Measurements from ENCODE around the gene TUBB8B.
"Not testable (repeated sequence)": the region's sequence is repeated elsewhere in the genome, so short reads cannot be mapped to it uniquely, and the experiment has no call there.

Gene TUBB8B

DNA sequence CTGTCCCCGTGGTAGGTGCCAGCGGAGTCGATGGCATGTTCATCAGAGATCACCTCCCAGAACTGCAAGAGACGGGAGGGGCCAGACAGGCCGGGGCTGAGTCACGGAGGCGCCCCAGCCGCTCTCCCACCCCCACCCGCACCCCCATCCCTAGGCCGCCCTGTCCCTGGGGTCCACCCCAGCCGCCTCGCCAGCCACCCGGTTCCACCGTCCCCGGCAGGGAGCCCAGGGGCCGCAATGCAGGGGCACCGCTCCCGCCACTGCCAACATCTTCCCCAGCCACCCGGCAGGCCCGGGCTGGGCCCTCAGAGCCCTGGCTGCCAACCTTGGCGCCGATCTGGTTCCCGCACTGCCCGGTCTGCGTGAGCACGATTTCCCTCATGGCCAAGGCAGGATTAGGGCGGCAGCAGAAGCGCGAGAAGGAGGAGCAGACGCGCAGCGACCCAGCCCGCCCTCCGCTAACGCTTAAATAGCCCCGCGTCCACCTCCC is at the start of gene TUBB8B:
TSS of gene TUBB8B (minus strand) at position 440 of the 490 bp plus-strand sequence. CDS start at position 382, 58 bp downstream.
- DNase-seq, result not testable (repeated sequence)

DNA sequence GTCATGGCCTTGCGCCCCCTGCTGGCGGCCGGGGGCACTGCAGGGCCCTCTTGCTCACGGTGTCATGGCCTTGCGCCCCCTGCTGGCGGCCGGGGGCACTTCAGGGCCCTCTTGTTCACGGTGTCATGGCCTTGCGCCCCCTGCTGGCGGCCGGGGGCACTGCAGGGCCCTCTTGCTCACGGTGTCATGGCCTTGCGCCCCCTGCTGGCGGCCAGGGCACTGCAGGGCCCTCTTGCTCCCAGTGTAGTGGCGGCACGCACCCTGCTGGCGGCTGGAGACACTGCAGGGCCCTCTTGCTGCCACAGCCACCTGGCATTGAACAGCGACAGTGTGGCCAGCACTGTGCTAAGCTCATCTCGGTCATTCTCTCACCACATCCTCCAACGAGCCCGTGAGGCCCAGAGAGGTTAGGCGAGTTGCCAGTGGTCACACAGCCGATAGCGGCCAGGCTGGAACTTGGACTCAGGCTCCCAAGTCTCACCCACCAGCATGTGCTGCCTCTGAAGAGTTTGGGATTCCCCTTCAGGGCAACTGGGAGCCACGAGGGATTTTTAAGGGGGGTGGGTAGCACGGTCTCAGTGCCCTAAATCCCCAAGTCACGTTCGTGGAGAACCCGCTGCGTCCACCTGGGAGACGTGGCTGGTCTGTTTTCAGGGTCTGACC is 48.0 kb upstream of the TUBB8B start:
- peak; percentile 25 for DNase-seq

DNA sequence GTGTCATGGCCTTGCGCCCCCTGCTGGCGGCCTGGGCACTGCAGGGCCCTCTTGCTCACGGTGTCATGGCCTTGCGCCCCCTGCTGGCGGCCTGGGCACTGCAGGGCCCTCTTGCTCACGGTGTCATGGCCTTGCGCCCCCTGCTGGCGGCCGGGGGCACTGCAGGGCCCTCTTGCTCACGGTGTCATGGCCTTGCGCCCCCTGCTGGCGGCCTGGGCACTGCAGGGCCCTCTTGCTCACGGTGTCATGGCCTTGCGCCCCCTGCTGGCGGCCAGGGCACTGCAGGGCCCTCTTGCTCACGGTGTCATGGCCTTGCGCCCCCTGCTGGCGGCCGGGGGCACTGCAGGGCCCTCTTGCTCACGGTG is 47.3 kb upstream of the TUBB8B start:
- not testable (repeated sequence) for DNase-seq

DNA sequence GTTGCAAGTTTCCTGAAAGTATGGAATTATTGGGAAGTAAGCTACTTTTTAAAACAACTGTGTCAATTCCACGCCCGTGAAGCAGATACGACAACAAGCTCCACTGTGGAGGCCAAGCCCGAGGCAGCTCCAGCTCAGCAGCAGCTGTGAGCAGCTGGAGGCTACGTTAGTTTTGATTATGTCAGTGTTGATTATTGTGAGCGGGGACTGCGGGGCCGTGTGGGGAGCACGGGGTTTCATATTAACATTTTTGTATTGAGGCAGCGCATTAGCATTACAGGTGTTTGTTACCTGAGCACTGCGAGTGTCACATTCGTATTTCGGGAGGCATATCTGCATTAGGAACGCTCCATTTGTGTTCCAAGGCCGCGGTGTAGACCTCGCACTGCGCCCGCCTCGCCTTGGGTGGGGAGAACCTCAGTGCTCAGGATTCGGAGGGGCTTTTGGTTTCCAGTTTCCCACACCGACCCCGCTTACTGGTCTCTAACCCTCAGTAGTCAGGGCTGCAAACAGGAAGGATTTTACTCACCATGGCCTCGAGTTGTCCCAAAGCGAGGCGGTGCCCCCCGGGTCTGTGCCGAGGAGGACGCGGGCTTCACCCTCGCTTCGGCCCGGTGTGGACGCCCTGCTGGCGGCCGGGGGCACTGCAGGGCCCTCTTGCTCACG is 46.8 kb upstream of the TUBB8B start:
- DNase-seq, result not testable (repeated sequence)

DNA sequence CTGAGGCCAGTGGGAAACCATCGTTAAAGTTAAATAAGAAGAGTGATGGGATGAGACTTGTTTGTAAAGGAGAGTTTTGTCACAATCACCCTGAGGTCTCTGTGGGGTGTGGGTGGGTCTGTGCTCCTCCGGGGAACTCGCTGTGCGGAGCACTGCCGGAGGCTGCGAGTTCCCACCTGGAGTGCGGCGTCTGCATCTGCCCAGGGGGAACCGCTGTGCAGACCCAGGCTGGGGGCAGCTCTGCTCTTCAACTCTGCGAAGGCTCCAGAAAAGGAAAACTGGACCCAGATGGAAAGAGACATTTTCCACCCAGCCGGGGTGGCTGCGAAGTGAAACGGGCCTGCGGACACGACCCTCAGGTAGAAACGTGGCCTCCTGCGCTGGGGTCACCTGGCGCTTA is 46.2 kb upstream of the TUBB8B start:
- DNase-seq, result not testable (repeated sequence)

DNA sequence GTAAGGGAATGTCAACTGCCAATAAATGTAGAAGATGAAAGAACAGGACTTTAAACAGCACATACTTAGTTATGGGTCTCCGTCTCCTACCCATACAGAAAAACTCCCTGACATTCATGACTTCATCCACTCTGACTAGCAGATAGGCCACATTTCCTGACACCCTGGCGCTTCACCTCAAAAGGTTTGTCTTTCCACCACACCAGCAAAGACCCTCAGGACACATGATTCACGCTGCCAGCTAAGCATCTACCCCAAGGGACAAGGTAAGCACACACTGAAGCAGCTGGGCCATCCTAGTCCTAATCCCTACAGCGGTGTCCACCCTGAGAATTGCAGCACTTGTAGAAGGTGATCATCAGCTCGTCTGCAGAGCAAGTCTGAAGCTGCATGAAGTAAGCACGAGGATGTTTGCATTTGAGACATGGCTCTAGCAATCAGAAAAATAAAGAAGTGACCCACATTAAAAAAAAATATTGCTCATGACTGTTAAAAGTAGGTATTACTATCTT is 44.5 kb upstream of the TUBB8B start:
- not testable (repeated sequence) for DNase-seq

DNA sequence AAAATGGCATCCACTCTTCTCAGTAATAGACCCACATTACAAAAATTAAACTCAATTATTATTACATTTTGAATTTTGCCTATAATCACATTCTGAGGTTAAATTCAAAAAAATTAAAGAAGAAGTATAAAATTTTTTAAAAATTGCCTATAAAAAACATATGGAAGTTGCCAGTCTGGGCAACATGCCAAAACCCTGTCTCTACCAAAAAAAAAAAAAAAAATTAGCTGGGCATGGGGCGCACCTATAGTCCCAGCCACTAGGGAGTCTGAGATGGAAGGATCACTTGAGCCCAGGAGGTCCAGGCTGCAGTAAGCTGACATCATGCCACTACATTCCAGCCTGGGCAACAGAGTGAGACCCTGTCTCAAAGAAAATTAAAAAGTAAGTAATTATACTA is 42.1 kb upstream of the TUBB8B start:
- DNase-seq, result not testable (repeated sequence)

DNA sequence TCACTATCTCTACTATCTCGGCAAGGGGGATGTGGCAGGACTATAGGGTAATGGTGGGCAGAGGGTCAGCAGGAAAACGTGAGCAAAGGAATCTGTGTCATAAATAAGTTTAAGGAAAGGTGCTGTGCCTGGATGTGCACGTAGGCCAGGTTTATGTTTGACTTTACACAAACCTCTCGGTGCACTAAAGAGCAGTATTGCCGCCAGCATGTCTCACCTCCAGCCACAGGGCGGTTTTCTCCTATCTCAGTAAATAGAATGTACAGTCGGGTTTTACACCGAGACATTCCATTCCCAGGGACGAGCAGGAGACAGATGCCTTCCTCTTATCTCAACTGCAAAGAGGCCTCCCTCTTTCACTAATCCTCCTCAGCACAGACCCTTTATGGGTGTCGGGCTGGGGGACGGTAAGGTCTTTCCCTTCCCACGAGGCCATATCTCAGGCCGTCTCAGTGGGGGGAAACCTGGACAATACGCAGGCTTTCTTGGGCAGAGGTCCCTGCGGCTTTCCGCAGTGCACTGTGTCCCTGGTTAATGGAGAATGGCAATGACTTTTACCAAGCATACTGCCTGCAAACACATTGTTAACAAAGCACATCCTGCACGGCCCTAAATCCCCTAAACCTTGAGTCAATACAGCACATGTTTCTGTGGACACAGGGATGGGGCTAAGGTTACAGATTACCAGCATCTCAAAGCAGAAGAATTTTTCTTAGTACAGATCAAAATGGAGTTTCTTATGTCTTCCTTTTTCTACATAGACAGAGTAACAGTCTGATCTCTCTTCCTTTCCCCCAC is 41.2 kb upstream of the TUBB8B start:
- not testable (repeated sequence) for DNase-seq

DNA sequence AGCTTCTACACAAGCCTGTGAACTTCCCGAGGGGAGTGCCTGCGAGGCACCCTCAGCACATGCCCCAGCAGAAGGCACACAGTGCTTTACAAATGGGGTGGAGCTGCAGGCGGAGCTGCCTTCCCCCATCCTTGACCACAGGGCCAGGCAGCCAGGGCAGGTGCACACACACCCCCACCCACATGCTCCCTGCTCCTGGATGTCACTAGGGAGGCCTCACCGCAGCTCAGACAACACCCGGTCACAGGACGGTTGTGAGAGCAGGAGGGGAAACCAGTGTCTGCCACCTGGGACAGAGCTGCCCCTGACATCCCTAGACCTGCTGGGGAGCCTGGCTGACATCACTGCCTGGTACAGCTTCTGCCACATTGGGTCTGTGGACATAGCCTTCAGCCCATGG is 39.7 kb upstream of the TUBB8B start:
- not testable (repeated sequence) for DNase-seq

DNA sequence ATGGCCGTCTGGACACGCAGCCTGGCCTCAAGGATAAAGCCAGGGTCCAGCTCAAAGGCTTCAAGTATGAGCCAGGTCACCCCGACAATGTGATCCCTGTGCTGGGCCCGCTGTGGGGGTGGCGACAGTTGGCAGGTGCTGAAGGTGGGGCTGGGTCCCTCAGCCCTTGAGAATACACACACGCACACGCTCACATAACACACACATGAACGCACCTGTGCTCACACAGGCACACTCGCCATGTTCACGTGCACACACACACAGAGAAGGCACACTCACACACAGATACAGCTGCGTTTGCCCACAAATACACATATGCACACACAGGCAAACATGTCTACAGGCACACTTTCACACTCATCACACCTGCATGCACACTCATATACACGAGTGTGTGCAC is 35.4 kb upstream of the TUBB8B start:
- DNase-seq, result not testable (repeated sequence)

DNA sequence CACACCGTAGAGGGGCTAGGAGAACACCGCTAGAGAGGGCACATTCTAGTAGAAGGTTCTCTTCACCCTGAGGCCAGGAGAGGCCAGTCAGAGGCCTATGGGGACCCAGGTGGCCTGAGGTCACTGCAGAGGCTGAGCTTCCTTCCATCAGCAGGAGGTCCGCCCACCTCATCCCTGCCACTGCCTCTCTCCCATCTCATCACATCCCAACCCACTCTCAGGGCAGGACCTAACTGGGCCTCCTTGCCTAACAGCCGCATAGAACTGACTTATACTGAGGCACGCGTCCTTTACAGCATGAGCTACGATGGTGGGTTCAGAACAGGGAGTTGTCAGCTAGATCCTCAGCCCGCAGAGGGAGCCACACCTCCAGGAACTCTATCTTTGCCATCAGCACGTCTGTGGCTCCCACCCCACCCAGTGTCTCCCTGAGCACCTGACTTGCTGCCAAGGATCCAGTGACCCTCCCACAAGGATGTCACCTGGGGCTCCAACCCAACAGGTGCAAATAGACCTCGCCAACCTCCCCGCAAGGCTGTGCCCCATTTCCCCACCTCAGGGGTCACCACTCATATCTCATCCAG is 33.3 kb upstream of the TUBB8B start:
- not testable (repeated sequence) for DNase-seq

DNA sequence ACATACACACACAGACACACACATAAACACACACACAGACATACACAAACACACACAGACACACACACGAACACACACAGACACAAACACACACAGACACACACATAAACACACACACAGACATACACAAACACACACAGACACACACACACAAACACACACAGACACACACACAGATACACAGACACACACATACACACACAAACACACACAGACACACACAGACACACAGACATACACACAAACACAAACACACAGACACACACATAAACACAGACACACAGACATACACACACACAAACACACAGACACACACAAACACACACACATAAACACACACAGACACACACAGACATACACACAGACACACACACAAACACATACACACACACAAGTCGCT is 31.5 kb upstream of the TUBB8B start:
- DNase-seq, result not testable (repeated sequence)

DNA sequence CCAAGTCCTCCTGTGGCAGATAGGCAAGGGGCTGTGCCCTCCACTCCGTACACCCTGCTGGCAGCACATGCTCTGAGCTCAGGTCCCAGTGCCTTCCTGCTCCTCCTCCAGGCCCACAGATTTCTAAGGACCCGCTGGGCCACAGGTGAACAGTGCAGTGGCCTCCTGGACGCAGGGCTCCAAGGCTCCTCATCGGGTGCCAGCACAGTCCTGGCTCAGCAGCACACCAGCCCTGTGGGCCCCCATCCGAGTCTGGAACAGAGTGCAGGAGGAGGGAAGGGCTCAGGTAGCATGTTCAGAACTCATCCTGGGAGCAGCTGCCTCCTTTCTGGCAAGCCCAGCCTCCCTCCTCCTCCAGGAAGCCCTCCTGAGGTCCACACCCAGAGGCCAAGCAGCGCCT is 30.8 kb upstream of the TUBB8B start:
- not testable (repeated sequence) for DNase-seq

DNA sequence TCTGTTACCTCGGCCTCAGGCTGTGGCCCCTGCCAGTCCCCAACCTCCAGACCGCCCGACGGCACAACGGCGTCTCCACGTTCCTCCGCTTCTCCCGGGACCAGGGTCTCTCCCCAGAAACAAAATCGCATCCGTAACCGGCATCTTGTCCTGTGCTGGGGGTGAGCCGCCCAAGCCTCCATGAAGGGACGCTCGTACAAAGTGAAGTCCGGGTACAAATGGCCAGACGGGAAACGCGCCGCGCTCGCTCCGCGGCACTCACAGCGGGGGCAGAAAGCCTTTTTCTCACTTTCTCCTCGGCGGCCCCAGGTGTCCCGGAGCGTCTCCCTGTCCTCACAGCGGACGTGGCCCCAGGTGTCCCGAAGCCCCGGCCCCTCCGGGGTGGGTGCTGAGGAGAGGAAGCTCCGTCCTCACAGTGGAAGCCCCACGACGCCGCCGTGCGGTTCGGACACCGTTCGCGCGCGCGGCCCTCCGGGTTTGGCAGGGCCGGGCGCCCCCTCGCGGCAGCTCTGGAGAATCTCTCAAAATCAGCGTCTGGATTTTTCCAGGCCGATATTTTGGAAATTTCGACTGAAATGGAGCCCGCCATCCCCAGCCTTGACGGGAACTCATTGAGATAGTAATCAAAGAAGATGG is 26.2 kb upstream of the TUBB8B start:
- not testable (repeated sequence) for DNase-seq

DNA sequence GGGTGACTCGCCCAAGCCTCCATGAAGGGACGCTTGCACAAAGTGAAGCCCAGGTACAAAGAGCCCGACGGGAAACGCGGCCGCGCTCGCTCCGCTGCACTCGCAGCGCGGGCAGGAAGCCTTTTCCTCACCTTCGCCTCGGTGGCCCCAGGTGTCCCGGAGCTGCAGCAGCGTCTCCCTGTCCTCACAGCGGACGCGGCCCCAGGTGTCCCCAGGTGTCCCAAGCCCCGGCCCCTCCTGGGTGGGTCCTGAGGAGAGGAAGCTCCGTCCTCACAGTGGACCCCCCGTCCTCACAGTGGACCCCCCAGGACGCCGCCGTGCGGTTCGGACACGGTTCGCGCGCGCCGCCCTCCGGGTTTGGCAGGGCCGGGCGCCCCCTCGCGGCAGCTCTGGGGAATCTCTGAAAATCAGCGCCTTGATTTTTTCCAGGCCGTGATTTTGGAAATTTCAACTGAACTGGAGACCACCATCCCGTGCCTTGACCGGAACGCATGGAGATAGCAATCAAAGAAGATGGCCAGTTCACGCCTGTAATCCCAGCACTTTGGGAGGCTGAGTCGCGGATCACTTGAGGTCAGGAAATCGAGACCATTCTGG is 23.9 kb upstream of the TUBB8B start:
- DNase-seq, result not testable (repeated sequence)

DNA sequence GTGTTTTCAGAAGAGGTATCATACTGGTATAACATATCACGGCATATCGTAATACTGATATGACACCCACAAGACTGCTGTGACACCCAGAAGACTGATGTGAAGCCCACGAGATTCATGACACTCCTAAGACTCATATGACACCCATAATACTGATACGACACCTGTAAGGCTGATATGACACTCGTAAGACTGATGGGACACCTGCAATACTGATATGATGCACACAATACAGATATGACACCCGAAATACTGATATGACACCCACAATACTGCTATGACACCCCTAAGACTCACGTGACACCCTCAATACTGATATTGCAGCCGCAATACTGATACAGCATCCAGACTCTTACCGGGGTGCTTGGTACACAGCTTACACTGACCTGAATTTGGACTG is 18.3 kb upstream of the TUBB8B start:
- not testable (repeated sequence) for DNase-seq

DNA sequence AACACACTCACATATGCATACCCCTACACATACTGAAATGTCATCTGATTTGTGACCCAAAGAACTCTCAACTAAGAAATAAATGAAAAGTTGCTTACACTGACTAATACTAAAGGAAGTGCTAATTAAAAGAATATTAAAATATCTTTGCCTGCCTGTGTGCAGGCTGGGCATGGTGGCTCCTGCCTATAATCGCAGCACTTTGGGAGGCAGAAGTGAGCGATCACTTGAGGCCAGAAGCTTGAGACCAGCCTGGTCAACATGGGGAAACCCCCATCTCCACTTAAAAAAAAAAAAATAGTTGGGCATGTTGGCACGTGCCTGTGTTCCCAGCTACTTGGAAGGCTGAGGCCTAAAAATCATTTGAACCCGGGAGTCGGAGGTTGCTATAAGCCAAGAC is 14.9 kb upstream of the TUBB8B start:
- DNase-seq, result not testable (repeated sequence)

DNA sequence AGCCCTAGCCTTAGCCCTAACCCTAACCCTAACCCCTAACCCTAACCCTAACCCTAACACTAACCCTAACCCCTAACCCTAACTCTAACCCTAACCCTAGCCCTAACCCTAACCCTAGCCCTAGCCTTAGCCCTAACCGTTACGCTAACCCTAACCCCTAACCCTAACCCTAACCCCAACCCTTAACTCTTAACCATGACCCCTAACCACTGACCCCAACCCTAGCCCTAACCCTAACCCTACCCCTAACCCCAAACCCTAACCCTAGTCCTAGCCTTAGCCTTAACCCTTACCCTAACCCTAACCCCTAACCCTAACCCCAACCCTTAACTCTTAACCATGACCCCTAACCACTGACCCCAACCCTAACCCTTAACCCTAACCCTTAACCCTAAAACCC is 14.2 kb upstream of the TUBB8B start:
- not testable (repeated sequence) for DNase-seq

DNA sequence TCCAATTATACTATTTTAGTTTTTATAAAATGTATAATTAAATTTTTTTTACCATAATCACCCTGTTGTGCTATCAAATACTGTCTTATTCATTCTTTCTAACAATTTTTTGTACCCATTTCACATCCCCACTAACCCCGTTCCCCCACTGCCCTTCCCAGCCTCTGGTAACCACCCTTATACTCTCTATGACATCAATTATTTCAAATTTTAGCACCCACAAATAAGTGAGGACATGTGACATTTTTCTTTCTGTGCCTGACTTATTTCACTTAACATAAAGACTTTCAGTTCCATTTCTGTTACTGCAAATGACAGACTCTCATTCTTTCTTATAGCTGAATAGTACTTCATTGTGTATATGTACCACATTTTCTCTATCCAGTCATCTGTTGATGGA is 5.0 kb upstream of the TUBB8B start:
- DNase-seq, result not testable (repeated sequence)

DNA sequence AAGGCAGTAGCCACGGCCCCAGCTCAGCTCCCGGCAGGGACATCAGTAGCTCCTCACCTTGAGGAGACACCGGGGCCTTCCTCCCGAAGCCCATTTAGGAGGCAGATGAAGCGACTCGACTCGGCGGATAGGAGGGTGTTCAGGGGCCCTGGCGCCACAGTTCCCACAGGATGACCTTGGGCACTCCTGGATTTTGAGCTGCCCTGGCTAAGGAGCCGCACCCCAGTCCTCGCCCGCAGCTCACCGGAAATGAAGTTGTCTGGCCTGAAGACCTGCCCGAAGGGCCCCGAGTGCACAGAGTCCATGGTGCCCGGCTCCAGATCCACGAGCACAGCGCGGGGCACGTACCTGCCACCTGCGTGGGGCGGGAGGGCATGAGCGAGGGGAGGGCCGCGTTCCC is 719 bp downstream of the TUBB8B start:
- DNase-seq, result not testable (repeated sequence)

DNA sequence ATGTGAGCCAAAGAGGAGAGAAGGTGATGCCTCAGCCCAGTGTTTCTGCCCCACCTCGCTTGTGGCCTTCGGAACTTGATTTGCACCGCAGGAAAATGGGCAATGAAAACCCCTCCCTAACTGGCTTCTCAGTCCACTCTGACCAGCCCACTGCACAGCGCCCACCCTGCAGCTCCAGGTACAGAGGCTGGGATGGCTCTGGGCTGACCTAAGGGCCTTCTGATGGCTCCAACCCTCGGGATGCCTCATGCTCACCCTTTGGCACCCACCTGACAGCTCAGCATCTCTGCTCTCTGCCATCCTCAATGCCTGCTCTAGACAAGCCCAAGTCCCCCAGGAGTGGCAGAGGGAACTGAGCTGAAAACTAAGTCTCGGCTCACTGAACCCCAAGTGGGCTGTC is 36.2 kb downstream of the TUBB8B start:
- DNase-seq, result not testable (repeated sequence)

DNA sequence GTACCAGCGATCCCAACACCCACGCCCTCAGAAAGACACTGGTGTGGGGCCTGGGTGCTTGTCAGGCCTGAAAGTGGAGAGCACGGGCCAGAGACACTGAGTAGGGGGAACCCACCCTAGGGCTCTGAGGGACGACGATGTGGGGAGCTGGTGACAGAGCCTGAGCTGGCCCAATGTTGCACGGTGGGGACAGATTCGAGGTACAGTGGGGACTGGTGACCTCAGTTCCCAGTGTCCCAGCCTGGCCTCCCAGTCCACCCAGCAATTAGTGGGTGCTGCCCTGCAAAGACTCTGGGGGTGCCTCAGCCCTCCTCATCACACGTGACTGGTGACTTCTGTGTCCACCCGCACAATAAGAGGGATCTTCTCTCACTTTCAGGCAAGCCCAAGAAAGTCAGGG is 36.6 kb downstream of the TUBB8B start:
- DNase-seq, result not testable (repeated sequence)
